Measurements from ENCODE around the gene DDX46. TPM values are rescaled to one million over a fixed set of nuclear protein-coding genes. Genes with fewer than 3 reads are reported as not detected.
A peak's percentile ranks its signal among the peaks of the same experiment; 100 is the strongest.

DDX46 gene
- total RNA-seq, 1 donor from 2014 or later: 79.1 TPM

DNA sequence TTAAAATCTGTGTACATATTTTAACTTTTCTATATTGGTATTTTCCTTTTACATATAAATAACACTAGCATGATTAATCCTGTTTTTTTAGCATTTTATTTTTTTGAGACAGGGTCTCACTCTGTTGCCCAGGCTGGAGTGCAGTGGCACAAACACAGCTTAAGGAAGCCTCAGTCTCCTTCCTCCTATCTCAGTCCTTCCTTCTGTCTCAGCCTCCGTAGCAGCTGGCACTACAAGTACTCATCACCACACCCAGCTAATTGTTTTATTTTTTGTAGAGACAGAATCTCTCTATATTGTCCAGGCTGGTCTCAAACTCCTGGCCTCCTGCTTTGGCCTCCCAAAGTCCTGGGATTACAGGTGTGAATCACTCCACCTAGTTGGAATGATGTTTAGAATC lies 85.7 kb downstream of the DDX46 start:
- H3K4me3 Mint-ChIP-seq: no peak overlapping the region
- no peak overlapping the region for H3K9ac ChIP-seq
- no peak overlapping the region for H3K27ac Mint-ChIP-seq

DNA sequence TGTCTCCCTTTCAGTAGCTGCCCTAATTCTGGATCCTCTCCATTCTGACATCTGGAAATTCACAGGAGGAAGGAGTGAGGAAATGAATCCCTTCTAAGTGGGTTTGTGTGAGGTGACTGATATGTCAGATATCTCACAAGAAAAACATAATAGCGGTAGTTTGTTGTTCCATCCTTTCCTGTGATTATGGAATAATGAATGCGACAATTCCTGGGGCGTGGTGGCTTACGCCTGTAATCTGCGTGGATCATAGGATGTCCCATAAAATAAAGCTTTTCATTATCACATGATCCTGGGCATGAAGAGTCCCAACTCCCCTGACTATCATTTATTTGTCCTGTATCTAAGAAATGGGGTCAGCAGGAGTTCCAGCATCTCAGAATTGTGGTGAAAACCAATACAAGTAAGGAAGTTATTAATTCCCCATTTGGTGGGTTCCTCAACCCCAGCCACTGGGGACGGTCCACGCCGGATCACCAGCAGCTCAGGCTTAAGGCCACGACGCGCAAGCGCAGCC lies 86.8 kb downstream of the DDX46 start:
- H3K4me2 ChIP-seq: peak overlapping the region; percentile 98
- H3K36me3 Mint-ChIP-seq: peaks cover 10% of the 10 kb centered on the region
- H2AFZ ChIP-seq (replicated peaks): peak overlapping the region; percentile 23
- H4K20me1 ChIP-seq (ENCODE audit: low read depth): no peaks in the 10 kb centered on the region
- peaks cover 42% of the 10 kb centered on the region for H3K79me2 ChIP-seq (ENCODE audit: low read depth)
- no peaks in the 10 kb centered on the region for H3K36me3 ChIP-seq
- H3K4me1 Mint-ChIP-seq: peaks cover 25% of the 10 kb centered on the region
- no peaks in the 10 kb centered on the region for H3K9me3 ChIP-seq (ENCODE audit: low read depth)
- TF ChIP-seq EZH2phosphoT487 (IDR thresholded peaks at IDR 0.05): no peak
- TF ChIP-seq, protein P1, sequence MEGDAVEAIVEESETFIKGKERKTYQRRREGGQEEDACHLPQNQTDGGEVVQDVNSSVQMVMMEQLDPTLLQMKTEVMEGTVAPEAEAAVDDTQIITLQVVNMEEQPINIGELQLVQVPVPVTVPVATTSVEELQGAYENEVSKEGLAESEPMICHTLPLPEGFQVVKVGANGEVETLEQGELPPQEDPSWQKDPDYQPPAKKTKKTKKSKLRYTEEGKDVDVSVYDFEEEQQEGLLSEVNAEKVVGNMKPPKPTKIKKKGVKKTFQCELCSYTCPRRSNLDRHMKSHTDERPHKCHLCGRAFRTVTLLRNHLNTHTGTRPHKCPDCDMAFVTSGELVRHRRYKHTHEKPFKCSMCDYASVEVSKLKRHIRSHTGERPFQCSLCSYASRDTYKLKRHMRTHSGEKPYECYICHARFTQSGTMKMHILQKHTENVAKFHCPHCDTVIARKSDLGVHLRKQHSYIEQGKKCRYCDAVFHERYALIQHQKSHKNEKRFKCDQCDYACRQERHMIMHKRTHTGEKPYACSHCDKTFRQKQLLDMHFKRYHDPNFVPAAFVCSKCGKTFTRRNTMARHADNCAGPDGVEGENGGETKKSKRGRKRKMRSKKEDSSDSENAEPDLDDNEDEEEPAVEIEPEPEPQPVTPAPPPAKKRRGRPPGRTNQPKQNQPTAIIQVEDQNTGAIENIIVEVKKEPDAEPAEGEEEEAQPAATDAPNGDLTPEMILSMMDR (IDR thresholded peaks at IDR 0.05): no peak
- no peak for TF ChIP-seq EZH2 (IDR thresholded peaks at IDR 0.05)
- DNase-seq (ENCODE audit: low spot score): no peak
- peak overlapping the region; percentile 21 for H3K27ac ChIP-seq
- H3K4me3 ChIP-seq: peak overlapping the region; percentile 88
- H3K9me3 Mint-ChIP-seq: no peaks in the 10 kb centered on the region
- H3K4me3 Mint-ChIP-seq: peak overlapping the region; percentile 92
- H3F3A ChIP-seq (ENCODE audit: low read depth): peaks cover 29% of the 10 kb centered on the region
- no peaks in the 10 kb centered on the region for H3K27me3 ChIP-seq
- H3K27me3 Mint-ChIP-seq (ENCODE audit: insufficient read depth, low read depth): peaks cover 4% of the 10 kb centered on the region
- H3K4me1 ChIP-seq: peaks cover 11% of the 10 kb centered on the region
- H3K27ac Mint-ChIP-seq: peak overlapping the region; percentile 83
- peak overlapping the region; percentile 80 for H3K9ac ChIP-seq

More for the DNA sequence above, 85.7 kb downstream of the DDX46 start:
- Histone ChIP-seq H3K36me3 (peaks cover under 1% of the 10 kb centered on the region), H3K4me1 (peaks cover 11% of the 10 kb centered on the region), H2AFZ (replicated peaks) (no peak overlapping the region), H3K27me3 (no peaks in the 10 kb centered on the region), H4K20me1 (ENCODE audit: low read depth) (no peaks in the 10 kb centered on the region), H3K27ac (no peak overlapping the region), H3K9me3 (ENCODE audit: low read depth) (no peaks in the 10 kb centered on the region), H3K4me3 (no peak overlapping the region), H3K4me2 (no peak overlapping the region), H3K79me2 (ENCODE audit: low read depth) (peaks cover 30% of the 10 kb centered on the region), H3F3A (ENCODE audit: low read depth) (peaks cover 29% of the 10 kb centered on the region)
- no peak for TF ChIP-seq EZH2phosphoT487 (IDR thresholded peaks at IDR 0.05)
- TF ChIP-seq EZH2 (IDR thresholded peaks at IDR 0.05): no peak
- TF ChIP-seq, protein P1 (IDR thresholded peaks at IDR 0.05): no peak
- peaks cover 23% of the 10 kb centered on the region for H3K4me1 Mint-ChIP-seq
- peaks cover 12% of the 10 kb centered on the region for H3K36me3 Mint-ChIP-seq
- H3K9me3 Mint-ChIP-seq: no peaks in the 10 kb centered on the region
- peaks cover 5% of the 10 kb centered on the region for H3K27me3 Mint-ChIP-seq (ENCODE audit: insufficient read depth, low read depth)
- no peak for DNase-seq (ENCODE audit: low spot score)

- no peaks in the 10 kb centered on the region for H3K9me3 Mint-ChIP-seq
- H3K27me3 ChIP-seq: no peaks in the 10 kb centered on the region
- no peaks in the 10 kb centered on the region for H3K36me3 ChIP-seq
- no peaks in the 10 kb centered on the region for H3K27me3 Mint-ChIP-seq (ENCODE audit: insufficient read depth, low read depth)
- peaks cover 22% of the 10 kb centered on the region for H3K4me1 Mint-ChIP-seq
- TF ChIP-seq, protein P1 (IDR thresholded peaks at IDR 0.05): no peak
- TF ChIP-seq EZH2phosphoT487 (IDR thresholded peaks at IDR 0.05): no peak
- TF ChIP-seq EZH2 (IDR thresholded peaks at IDR 0.05): peak; percentile 56
- H3K4me1 ChIP-seq: peaks cover 11% of the 10 kb centered on the region
- peak within 1 kb of the TSS; percentile 92 for H3K4me3 Mint-ChIP-seq
- peak within 1 kb of the TSS; percentile 98 for H3K4me2 ChIP-seq
- peak within 1 kb of the TSS; percentile 80 for H3K9ac ChIP-seq
- no peaks in the 10 kb centered on the region for H3K9me3 ChIP-seq (ENCODE audit: low read depth)
- peaks cover 48% of the 10 kb centered on the region for H3K79me2 ChIP-seq (ENCODE audit: low read depth)
- peaks cover 31% of the 10 kb centered on the region for H3F3A ChIP-seq (ENCODE audit: low read depth)
- peaks cover under 1% of the 10 kb centered on the region for H4K20me1 ChIP-seq (ENCODE audit: low read depth)
- H3K4me3 ChIP-seq: peak within 1 kb of the TSS; percentile 88
- H2AFZ ChIP-seq (replicated peaks): peak within 1 kb of the TSS; percentile 53
- peak within 1 kb of the TSS; percentile 83 for H3K27ac Mint-ChIP-seq
- peaks cover 6% of the 10 kb centered on the region for H3K36me3 Mint-ChIP-seq
- H3K27ac ChIP-seq: peak within 1 kb of the TSS; percentile 91
- DNase-seq (ENCODE audit: low spot score): peak; percentile 91
Measured at GRCh38 chr5:134845852-134846640, 87.5 kb downstream of the DDX46 start, which contains the start of gene C5orf24. C5orf24 (plus strand) TSS chr5:134845968; CDS start chr5:134854901, 8,933 bp downstream.
